HT1080 (cell line): Measurements from ENCODE around the gene IL18RAP. TPM values are rescaled to one million over a fixed set of nuclear protein-coding genes. Genes with fewer than 3 reads are reported as not detected.
A peak's percentile ranks its signal among the peaks of the same experiment; 100 is the strongest.

Source experiments
- DNase-seq: peaks from one replicate; pipeline ENCODE4 v3.0.0-alpha.2; 2015; ENCODE audit warnings: low read depth
- polyA plus RNA-seq, 2 experiments: library from polyadenylated mRNA; depleted of rRNA; stranded (reverse); fragments of >200 nt; gene quantifications; 2 replicates each; pipeline ENCODE4 v1.2.3, GENCODE V29; 2015
- total RNA-seq: library from RNA; depleted of rRNA; stranded (reverse); fragments of >200 nt; shearing (Covaris generic); gene quantifications from 2 replicates; pipeline ENCODE4 v1.2.3, GENCODE V29; 2014; rRNA removed

The IL18RAP gene, protein sequence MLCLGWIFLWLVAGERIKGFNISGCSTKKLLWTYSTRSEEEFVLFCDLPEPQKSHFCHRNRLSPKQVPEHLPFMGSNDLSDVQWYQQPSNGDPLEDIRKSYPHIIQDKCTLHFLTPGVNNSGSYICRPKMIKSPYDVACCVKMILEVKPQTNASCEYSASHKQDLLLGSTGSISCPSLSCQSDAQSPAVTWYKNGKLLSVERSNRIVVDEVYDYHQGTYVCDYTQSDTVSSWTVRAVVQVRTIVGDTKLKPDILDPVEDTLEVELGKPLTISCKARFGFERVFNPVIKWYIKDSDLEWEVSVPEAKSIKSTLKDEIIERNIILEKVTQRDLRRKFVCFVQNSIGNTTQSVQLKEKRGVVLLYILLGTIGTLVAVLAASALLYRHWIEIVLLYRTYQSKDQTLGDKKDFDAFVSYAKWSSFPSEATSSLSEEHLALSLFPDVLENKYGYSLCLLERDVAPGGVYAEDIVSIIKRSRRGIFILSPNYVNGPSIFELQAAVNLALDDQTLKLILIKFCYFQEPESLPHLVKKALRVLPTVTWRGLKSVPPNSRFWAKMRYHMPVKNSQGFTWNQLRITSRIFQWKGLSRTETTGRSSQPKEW
- not detected in 2 replicates for total RNA-seq
- 0.05 TPM in 1 of 2 replicates, not detected in the other for polyA plus RNA-seq (2015; cell fraction: cytosol; rRNA removed)
- polyA plus RNA-seq (2015; cell fraction: nucleus; rRNA removed): not detected in 2 replicates

DNA sequence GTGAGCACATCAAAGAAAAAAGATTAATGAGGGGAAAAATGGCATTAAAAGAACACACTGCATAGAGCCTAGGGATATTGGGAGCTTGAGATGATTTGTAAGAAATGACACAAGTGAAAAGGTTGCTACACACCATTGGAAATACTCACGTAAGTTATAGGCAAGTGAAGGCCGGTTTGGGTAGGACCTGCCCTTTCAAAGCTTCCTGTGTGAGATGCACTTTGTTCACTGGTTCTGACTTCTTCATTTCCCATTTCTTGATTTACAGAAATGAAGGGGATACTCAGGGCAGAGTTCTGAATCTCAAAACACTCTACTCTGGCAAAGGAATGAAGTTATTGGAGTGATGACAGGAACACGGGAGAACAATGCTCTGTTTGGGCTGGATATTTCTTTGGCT, at the start of gene IL18RAP:
IL18RAP (plus strand) TSS at position 251 of the 400 bp plus-strand sequence; CDS start at position 369, 118 bp downstream.
- no peak for DNase-seq

DNA sequence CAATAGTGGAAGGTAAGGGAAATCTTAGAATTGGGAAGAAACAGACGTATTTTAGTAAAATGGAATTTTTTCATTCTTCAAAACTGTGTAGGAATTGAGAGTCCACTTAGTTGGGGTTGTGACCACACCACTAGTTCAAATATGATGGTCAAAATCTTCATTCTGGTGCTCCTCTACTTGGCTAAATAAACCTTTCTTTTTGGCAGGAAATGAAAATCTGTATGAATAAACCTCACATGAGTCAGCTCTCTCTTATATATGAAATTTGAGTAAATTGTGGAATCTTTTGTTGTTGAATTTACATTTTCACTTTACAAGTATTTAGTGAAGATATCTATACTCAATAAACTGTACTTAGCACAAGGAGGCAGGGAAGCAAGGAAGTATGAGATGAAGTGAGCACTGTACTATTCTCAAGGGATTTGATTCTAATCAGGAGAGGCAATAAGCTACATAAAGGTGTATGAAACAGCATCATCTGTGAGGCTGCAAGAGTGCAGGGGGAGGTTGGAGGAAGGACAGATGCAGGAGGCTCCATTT, 46.8 kb upstream of the IL18RAP start:
- DNase-seq: no peak

DNA sequence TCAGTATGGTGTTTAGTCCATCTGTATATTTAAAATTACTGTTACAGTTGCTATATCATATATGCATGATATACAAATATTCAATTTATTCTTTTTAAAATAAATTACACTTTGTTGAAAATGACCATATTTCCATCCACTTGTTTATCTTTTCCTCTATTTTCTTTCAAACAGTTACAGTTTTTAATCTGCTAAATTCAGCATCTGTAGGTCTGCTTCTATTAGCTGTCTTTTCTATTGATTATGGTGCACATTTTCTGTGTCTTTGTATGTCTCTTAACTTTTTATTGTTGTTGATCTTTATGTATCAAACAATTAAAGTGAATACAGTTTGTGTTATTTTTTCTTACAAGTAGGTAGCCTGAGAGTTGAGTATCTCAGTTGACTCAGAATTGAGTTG, 39.2 kb upstream of the IL18RAP start:
- DNase-seq: no peak

GRCh38 chr2:102385522-102385921, 37.4 kb upstream of the IL18RAP start:
- DNase-seq: no peak

GRCh38 chr2:102386004-102386403, 37.0 kb upstream of the IL18RAP start:
- DNase-seq: no peak

GRCh38 chr2:102386867-102387541, 36.0 kb upstream of the IL18RAP start:
- DNase-seq: no peak

- DNase-seq: no peak
Observed at GRCh38 chr2:102387763-102388546, 35.0 kb upstream of the IL18RAP start.

DNA sequence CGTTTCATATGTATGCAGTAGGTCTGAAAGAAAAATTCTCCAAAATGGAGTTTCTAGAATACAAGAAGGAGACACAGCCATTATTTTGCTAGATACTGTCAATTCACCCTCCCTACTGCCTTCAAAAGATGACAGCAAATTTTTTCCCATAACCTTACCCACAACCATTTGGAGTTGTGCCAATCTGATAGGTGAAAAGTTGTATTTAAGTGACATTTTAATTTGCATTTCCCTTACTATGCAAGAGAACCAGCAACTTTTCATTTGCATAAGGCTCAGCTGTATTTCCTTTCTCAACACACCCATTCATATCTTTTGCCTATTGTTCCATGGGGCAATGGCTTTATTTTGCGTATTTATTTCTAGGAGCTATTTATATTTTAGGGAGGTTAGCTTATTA, 31.4 kb upstream of the IL18RAP start:
- DNase-seq: no peak

DNA sequence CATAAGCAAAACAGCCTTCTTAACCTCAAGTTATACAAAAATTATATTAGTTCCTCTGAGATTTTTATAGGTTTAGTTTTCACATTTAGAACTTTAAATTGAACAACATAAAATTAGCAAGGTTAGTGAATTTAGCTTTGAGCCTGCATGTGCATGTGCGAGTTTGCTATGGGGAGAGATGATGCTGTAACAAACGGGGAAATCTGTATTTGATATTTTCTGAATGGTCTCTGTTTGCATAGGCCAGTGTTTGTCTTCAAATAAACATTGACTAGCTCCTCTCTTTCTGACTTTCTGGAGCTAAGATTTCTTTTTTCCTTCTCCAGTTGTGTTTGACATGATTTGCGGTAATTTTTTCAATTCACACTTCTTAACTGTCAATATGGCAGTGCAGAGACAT, 30.9 kb upstream of the IL18RAP start:
- DNase-seq: no peak

DNA sequence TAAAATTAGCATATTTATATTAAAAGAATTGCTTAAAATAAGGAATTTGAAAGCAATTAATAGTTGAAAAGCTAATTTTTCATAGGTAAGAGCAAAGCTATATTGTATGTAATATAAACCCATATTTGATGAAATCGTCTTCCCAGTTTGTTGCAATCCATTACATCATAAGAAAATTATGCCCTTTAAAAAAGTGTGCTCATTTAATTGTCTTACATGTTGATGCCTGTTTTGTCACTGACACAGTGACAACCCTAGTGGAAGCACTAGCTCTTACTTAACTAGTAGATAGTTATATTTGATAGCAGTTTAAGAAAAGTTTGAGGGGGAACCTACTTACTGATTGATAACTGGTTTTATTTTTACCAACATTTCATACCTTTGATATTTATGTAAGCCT, 30.0 kb upstream of the IL18RAP start:
- DNase-seq: no peak

DNA sequence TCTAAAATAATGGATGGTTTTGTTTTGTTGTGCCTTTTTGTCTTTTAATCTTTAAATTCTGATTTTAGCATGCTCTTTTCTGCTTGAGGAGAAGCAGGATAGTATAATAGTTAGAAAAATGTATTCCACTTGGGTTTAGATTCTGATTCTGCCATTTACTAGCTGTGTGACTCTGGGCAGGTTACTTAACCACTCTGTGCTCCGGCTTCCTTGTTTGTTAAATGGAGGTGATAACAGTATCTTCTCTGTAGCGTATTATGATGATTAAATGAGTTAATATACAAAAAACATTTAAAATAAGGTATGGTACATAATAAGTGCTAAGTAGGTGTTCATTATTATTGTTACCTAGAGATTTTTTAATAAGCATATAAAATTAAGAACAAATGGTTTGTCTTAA, 26.9 kb upstream of the IL18RAP start:
- no peak for DNase-seq

GRCh38 chr2:102397209-102397608, 25.8 kb upstream of the IL18RAP start:
- no peak for DNase-seq

GRCh38 chr2:102399499-102400141, 23.3 kb upstream of the IL18RAP start:
- DNase-seq: no peak

DNA sequence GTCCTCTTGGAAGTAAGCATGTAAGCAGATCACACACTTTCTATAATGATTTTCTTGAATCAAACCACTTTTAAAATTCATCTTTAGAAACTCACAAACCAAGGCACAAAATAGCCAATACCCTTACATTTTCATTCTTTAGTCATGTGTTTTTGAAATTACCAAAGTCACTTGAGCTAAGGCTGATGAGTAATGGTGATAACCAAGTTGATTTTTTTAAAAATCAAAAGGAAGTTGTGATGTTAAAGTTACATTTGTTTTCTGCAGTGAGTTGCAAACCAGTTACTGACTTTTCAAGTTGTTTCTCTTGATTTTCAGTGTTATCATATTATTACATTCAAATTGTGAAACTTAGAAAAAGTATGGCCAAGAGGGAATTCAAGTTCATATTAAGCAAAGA, 21.5 kb upstream of the IL18RAP start:
- no peak for DNase-seq

GRCh38 chr2:102401865-102402264, 21.1 kb upstream of the IL18RAP start:
- no peak for DNase-seq

GRCh38 chr2:102410952-102411351, 12.0 kb upstream of the IL18RAP start:
- DNase-seq: no peak

GRCh38 chr2:102412199-102412598, 10.8 kb upstream of the IL18RAP start:
- no peak for DNase-seq

DNA sequence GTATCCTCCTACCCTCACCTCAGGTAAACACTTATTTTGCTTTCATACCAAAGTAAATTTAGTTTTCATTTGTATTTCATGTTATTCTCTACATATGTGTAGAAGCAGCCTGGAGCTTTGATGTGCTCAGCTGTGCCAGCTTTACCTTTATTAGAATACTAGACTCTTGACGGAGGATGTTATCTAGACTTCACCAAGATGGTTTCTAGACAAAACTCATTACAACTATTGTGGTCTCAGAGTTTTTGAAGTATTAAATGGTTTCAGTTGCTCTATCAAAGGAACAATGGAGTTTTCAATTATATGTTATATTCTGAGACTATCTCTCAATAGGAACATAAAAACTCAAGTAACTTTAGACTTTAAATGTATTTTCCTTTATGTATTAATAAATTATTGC, 5.0 kb upstream of the IL18RAP start:
- DNase-seq: no peak

GRCh38 chr2:102418421-102418961, 4.5 kb upstream of the IL18RAP start:
- peak; percentile 30 for DNase-seq

DNA sequence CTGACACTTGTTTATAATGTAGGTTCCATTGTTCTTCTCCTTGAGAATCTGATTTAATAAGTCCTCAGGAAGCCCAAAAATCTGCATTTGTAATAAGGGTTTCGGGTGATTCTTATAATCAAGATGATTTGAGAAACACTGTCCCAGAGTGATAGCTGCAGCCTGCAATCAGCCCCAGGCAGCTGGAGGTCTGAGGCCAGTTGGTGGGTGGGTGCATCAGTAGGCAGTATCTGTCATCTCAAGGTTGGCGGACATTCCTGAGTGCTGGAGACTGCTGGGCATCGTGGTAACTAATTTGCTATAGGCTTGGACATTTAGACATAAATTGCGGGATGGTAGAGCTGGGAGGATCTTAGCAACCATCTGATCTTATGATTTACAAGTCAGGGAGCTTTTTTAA, 2.7 kb upstream of the IL18RAP start:
- DNase-seq: no peak
